ENCODE results near the gene ITSN2.
"Not testable (repeated sequence)": the region's sequence is repeated elsewhere in the genome, so short reads cannot be mapped to it uniquely, and the experiment has no call there.

The ITSN2 gene

GRCh38 chr2:24360050-24360962, at the start of gene ITSN2:
Gene ITSN2, minus strand, starts transcription at chr2:24360536. Its CDS starts 32,454 bp downstream, at chr2:24328082.
- peak; percentile 46 for DNase-seq (ENCODE audit: low spot score)

GRCh38 chr2:24409171-24409570, 48.8 kb upstream of the ITSN2 start:
- no peak for DNase-seq (ENCODE audit: low spot score)

- not testable (repeated sequence) for DNase-seq (ENCODE audit: low spot score)
Observed at GRCh38 chr2:24408704-24409103, 48.4 kb upstream of the ITSN2 start.

- no peak for DNase-seq (ENCODE audit: low spot score)
Observed at GRCh38 chr2:24404491-24404921, 44.2 kb upstream of the ITSN2 start.

GRCh38 chr2:24403832-24404212, 43.5 kb upstream of the ITSN2 start:
- no peak for DNase-seq (ENCODE audit: low spot score)

- DNase-seq (ENCODE audit: low spot score) = no peak
Observed at GRCh38 chr2:24403168-24403831, 43.0 kb upstream of the ITSN2 start.

- DNase-seq (ENCODE audit: low spot score) = no peak
Observed at GRCh38 chr2:24402242-24403097, 42.1 kb upstream of the ITSN2 start.

GRCh38 chr2:24400207-24400907, 40.0 kb upstream of the ITSN2 start:
- peak; percentile 20 for DNase-seq (ENCODE audit: low spot score)

- DNase-seq (ENCODE audit: low spot score) = no peak
Observed at GRCh38 chr2:24399434-24400206, 39.3 kb upstream of the ITSN2 start.

- no peak for DNase-seq (ENCODE audit: low spot score)
Observed at GRCh38 chr2:24394998-24395397, 34.7 kb upstream of the ITSN2 start.

GRCh38 chr2:24392542-24393059, 32.3 kb upstream of the ITSN2 start:
- no peak for DNase-seq (ENCODE audit: low spot score)

GRCh38 chr2:24385366-24385765, 25.0 kb upstream of the ITSN2 start:
- DNase-seq (ENCODE audit: low spot score) = no peak

GRCh38 chr2:24382363-24383073, 22.2 kb upstream of the ITSN2 start:
- peak; percentile 79 for DNase-seq (ENCODE audit: low spot score)

- no peak for DNase-seq (ENCODE audit: low spot score)
Observed at GRCh38 chr2:24380820-24381219, 20.5 kb upstream of the ITSN2 start.

GRCh38 chr2:24375349-24376087, 15.2 kb upstream of the ITSN2 start:
- DNase-seq (ENCODE audit: low spot score) = no peak

- DNase-seq (ENCODE audit: low spot score) = no peak
Observed at GRCh38 chr2:24374301-24374700, 14.0 kb upstream of the ITSN2 start.

GRCh38 chr2:24372033-24372432, 11.7 kb upstream of the ITSN2 start:
- DNase-seq (ENCODE audit: low spot score) = no peak

GRCh38 chr2:24365826-24366225, 5.5 kb upstream of the ITSN2 start:
- DNase-seq (ENCODE audit: low spot score) = no peak

GRCh38 chr2:24365051-24365450, 4.7 kb upstream of the ITSN2 start:
- DNase-seq (ENCODE audit: low spot score) = peak; percentile 67
